Thyroid gland (tissue), 4 donors: ENCODE measurements around the gene HTATIP2. TPM values are rescaled to one million over a fixed set of nuclear protein-coding genes. Genes with fewer than 3 reads are reported as not detected.

Experiments
- DNase-seq, 2 donors: peaks; one replicate each; pipeline ENCODE4 v3.0.0-alpha.2; 2019
- H3K27ac ChIP-seq, 3 donors: fragments of 200-600 bp; sonication (generic); 1 replicate in 2 of 3; 2 replicates in 1 of 3; pipeline ENCODE4 v1.5.1; 2016 to 2019; ENCODE audit warnings: mild to moderate bottlenecking in 1 of 3, moderate library complexity in 1 of 3
- H3K27me3 ChIP-seq: fragments of 200-600 bp; sonication (generic); one replicate; pipeline ENCODE4 v1.5.1; 2019
- H3K36me3 ChIP-seq, 2 donors: fragments of 200-600 bp; sonication (generic); one replicate each; pipeline ENCODE4 v1.5.1; 2016 to 2019
- H3K4me1 ChIP-seq, 2 donors: fragments of 200-600 bp; sonication (generic); one replicate each; pipeline ENCODE4 v1.5.1; 2017 to 2019
- H3K4me3 ChIP-seq, 3 donors: fragments of 200-600 bp; sonication (generic); replicated peaks in 1 of 3; 1 replicate in 2 of 3; 2 replicates in 1 of 3; pipeline ENCODE4 v1.5.1; 2016; ENCODE audit warnings: mild to moderate bottlenecking in 1 of 3
- H3K9me3 ChIP-seq: fragments of 200-600 bp; sonication (generic); one replicate; pipeline ENCODE4 v1.5.1; 2017
- CTCF ChIP-seq, 6 experiments: fragments of 200-600 bp in 3 of 6; fragments of 450-650 bp in 3 of 6; sonication (generic) in 3 of 6; IDR thresholded peaks; one replicate each; pipeline ENCODE4 v1.5.1; 2016 to 2019; ENCODE audit warnings: antibody characterized with exemption in 6 of 6, mild to moderate bottlenecking in 2 of 6, inconsistent platforms in 1 of 6, moderate library complexity in 1 of 6
- POLR2A ChIP-seq, 2 donors: fragments of 450-650 bp; IDR thresholded peaks; one replicate each; pipeline ENCODE4 v1.6.1; 2017; ENCODE audit warnings: antibody characterized with exemption in 2 of 2, mild to moderate bottlenecking in 2 of 2, moderate library complexity in 1 of 2
- WGBS, 2 donors: methylation state at CpG; one replicate each; pipeline ENCODE4 v1.1.5; 2017; 5-methylcytosine and 5-hydroxymethylcytosine counted together
- intact Hi-C: fragments of 100-400 bp; cut with DNase I; formaldehyde crosslinking; loops from one replicate; pipeline ENCODE4 v1.15.1; 2023
- total RNA-seq, 4 donors: library from RNA; depleted of rRNA; stranded (reverse); fragments of >200 nt; gene quantifications; one replicate each; pipeline ENCODE4 v1.2.3, GENCODE V29; 2016

HTATIP2 gene
- total RNA-seq, 4 donors from 2014 or later = 70.8 to 151 (median 134) TPM

- peaks cover 0 to 29% of the 10 kb centered on the region in 2 donors for H3K36me3 ChIP-seq
- no peaks in the 10 kb centered on the region for H3K4me1 ChIP-seq
- no peaks in the 10 kb centered on the region for H3K9me3 ChIP-seq
- intact Hi-C loops = no loop called here
- no peak for TF ChIP-seq CTCF (IDR thresholded peaks at IDR 0.05)
- no peak for TF ChIP-seq POLR2A (IDR thresholded peaks at IDR 0.05)
- 90 to 95% methylated on average over 2 of the region's 2 CpGs for WGBS, 2 donors
- no peaks in the 10 kb centered on the region for H3K27me3 ChIP-seq
- H3K27ac ChIP-seq = no peak overlapping the region
- no peak for DNase-seq
- H3K4me3 ChIP-seq = no peak overlapping the region
These were observed 36.0 kb downstream of the HTATIP2 start for GRCh38 chr11:20399498-20399897.

- intact Hi-C loops = no loop called here
- Histone ChIP-seq H3K27me3 (no peaks in the 10 kb centered on the region), H3K4me1 (no peaks in the 10 kb centered on the region), H3K27ac (no peak overlapping the region), H3K36me3 (peaks cover 0 to 37% of the 10 kb centered on the region in 2 donors), H3K9me3 (no peaks in the 10 kb centered on the region), H3K4me3 (no peak overlapping the region)
- no peak for TF ChIP-seq POLR2A (IDR thresholded peaks at IDR 0.05)
- TF ChIP-seq CTCF (IDR thresholded peaks at IDR 0.05) = no peak
- 97 to 100% methylated on average over 1 of the region's 1 CpG for WGBS, 2 donors
- DNase-seq = no peak
These were observed 39.5 kb downstream of the HTATIP2 start for GRCh38 chr11:20403059-20403458.

- TF ChIP-seq CTCF (IDR thresholded peaks at IDR 0.05) (no peak), POLR2A (IDR thresholded peaks at IDR 0.05) (no peak)
- Histone ChIP-seq H3K27me3 (no peaks in the 10 kb centered on the region), H3K36me3 (peaks cover 6 to 41% of the 10 kb centered on the region in 2 donors)
These were observed 43.0 kb downstream of the HTATIP2 start for GRCh38 chr11:20406484-20406883.

GRCh38 chr11:20407344-20407743 lies 43.8 kb downstream of the HTATIP2 start:
- TF ChIP-seq CTCF (IDR thresholded peaks at IDR 0.05) (no peak), POLR2A (IDR thresholded peaks at IDR 0.05) (no peak)
- Histone ChIP-seq H3K36me3 (peaks cover 6 to 41% of the 10 kb centered on the region in 2 donors), H3K27ac (no peak overlapping the region), H3K4me1 (no peaks in the 10 kb centered on the region), H3K27me3 (no peaks in the 10 kb centered on the region), H3K9me3 (no peaks in the 10 kb centered on the region), H3K4me3 (no peak overlapping the region)
- no peak for DNase-seq
- intact Hi-C loops = no loop called here
- 62 to 65% methylated on average over 3 of the region's 3 CpGs for WGBS, 2 donors

More at GRCh38 chr11:20406484-20406883, 43.0 kb downstream of the HTATIP2 start:
- DNase-seq = no peak
- H3K27ac ChIP-seq = no peak overlapping the region
- H3K9me3 ChIP-seq = no peaks in the 10 kb centered on the region
- no peaks in the 10 kb centered on the region for H3K4me1 ChIP-seq
- H3K4me3 ChIP-seq = no peak overlapping the region
- intact Hi-C loops = no loop called here

- Histone ChIP-seq H3K4me1 (no peaks in the 10 kb centered on the region), H3K4me3 (no peak overlapping the region), H3K27me3 (no peaks in the 10 kb centered on the region), H3K27ac (no peak overlapping the region), H3K36me3 (peaks cover 0 to 4% of the 10 kb centered on the region in 2 donors), H3K9me3 (no peaks in the 10 kb centered on the region)
- DNase-seq = no peak
- intact Hi-C loops = no loop called here
- TF ChIP-seq POLR2A (IDR thresholded peaks at IDR 0.05) (no peak), CTCF (IDR thresholded peaks at IDR 0.05) (no peak)
These were observed 51.9 kb downstream of the HTATIP2 start for GRCh38 chr11:20415432-20415831.
